Stimulated activated CD4-positive, alpha-beta T cell treated with anti-CD3 and anti-CD28 coated beads, Interleukin-4, amount 100 ng/mL, for 48 hours (primary cell): Measurements from ENCODE around the gene DRAP1.
"Not testable (repeated sequence)": the region's sequence is repeated elsewhere in the genome, so short reads cannot be mapped to it uniquely, and the experiment has no call there.

Experiments used
- DNase-seq, 2 donors: peaks; one replicate each; pipeline ENCODE4 v3.0.0-alpha.2; 2020; ENCODE audit warnings: low read depth in 2 of 2

DRAP1 gene

GRCh38 chr11:65931773-65932557 lies 12.7 kb downstream of the DRAP1 start:
- DNase-seq, result no peak

GRCh38 chr11:65932558-65932919 lies 13.3 kb downstream of the DRAP1 start:
- no peak for DNase-seq

GRCh38 chr11:65934014-65934413 lies 14.8 kb downstream of the DRAP1 start:
- no peak for DNase-seq

GRCh38 chr11:65937766-65938165 lies 18.5 kb downstream of the DRAP1 start:
- DNase-seq, result no peak

GRCh38 chr11:65941720-65942310 lies 22.6 kb downstream of the DRAP1 start:
- DNase-seq, result no peak

- DNase-seq, result no peak
Measured at GRCh38 chr11:65942531-65942930, 23.3 kb downstream of the DRAP1 start.

- DNase-seq, result no peak
Measured at GRCh38 chr11:65944191-65944590, 25.0 kb downstream of the DRAP1 start.

GRCh38 chr11:65944767-65945166 lies 25.5 kb downstream of the DRAP1 start:
- no peak for DNase-seq

- DNase-seq, result no peak
Measured at GRCh38 chr11:65945430-65945911, 26.2 kb downstream of the DRAP1 start, which contains the start of gene TSGA10IP. Gene TSGA10IP, plus strand, starts transcription at chr11:65945480. Its CDS starts 196 bp downstream, at chr11:65945676.

- no peak for DNase-seq
Measured at GRCh38 chr11:65945941-65946558, 26.8 kb downstream of the DRAP1 start.

GRCh38 chr11:65946655-65947054 lies 27.4 kb downstream of the DRAP1 start:
- no peak for DNase-seq

GRCh38 chr11:65947133-65947532 lies 27.9 kb downstream of the DRAP1 start:
- DNase-seq, result no peak

GRCh38 chr11:65947603-65948125 lies 28.4 kb downstream of the DRAP1 start:
- DNase-seq, result no peak

GRCh38 chr11:65950711-65951110 lies 31.5 kb downstream of the DRAP1 start:
- not testable (repeated sequence) for DNase-seq

- DNase-seq, result not testable (repeated sequence)
Measured at GRCh38 chr11:65951641-65952040, 32.4 kb downstream of the DRAP1 start.

GRCh38 chr11:65952052-65952521 lies 32.9 kb downstream of the DRAP1 start:
- DNase-seq, result no peak

- no peak for DNase-seq
Measured at GRCh38 chr11:65953471-65953870, 34.2 kb downstream of the DRAP1 start.

GRCh38 chr11:65954771-65955170 lies 35.5 kb downstream of the DRAP1 start:
- no peak for DNase-seq

GRCh38 chr11:65958291-65958690 lies 39.1 kb downstream of the DRAP1 start:
- DNase-seq, result no peak

- no peak for DNase-seq
Measured at GRCh38 chr11:65958774-65959420, 39.7 kb downstream of the DRAP1 start.

- DNase-seq, result no peak
Measured at GRCh38 chr11:65960824-65961266, 41.6 kb downstream of the DRAP1 start.
